DND-41 (cell line): ENCODE results near the gene C5AR2.
A peak's percentile ranks its signal among the peaks of the same experiment; 100 is the strongest.

Experiments used
- ATAC-seq: fragments of 200-7000 bp; cut with Tn5 transposase; 3 replicates; pipeline ENCODE4 v1.9.1; 2021; ENCODE audit warnings: low read depth; ENCODE audit not compliant: insufficient read depth
- DNase-seq: peaks from one replicate; pipeline ENCODE4 v3.0.0-alpha.2; 2020
- H2AFZ ChIP-seq: 2 replicates; pipeline ENCODE4 v1.6.0; 2012; ENCODE audit warnings: low read depth, low read length
- H3K27ac ChIP-seq: 2 replicates; pipeline ENCODE4 v1.5.1; 2012; ENCODE audit warnings: low read length, inconsistent platforms
- H3K27me3 ChIP-seq: fragments of 200-600 bp; sonication (generic); 2 replicates; pipeline ENCODE4 v1.6.0; 2012; ENCODE audit warnings: low read length, mild to moderate bottlenecking, inconsistent platforms; ENCODE audit not compliant: insufficient read depth, poor library complexity
- H3K36me3 ChIP-seq: 2 replicates; pipeline ENCODE4 v1.5.1; 2012; ENCODE audit warnings: low read length, inconsistent platforms; ENCODE audit not compliant: insufficient read depth
- H3K4me1 ChIP-seq: 2 replicates; pipeline ENCODE4 v1.5.1; 2012; ENCODE audit warnings: mild to moderate bottlenecking, low read length; ENCODE audit not compliant: insufficient read depth
- H3K4me2 ChIP-seq: 2 replicates; pipeline ENCODE4 v1.6.0; 2012; ENCODE audit warnings: mild to moderate bottlenecking, moderate library complexity, low read length, inconsistent platforms; ENCODE audit not compliant: insufficient read depth
- H3K4me3 ChIP-seq, 2 experiments: fragments of 200-600 bp in 1 of 2; shearing (Covaris generic) in 1 of 2; 2 replicates each; pipeline ENCODE4 v1.5.1; 2012 to 2016; ENCODE audit warnings: inconsistent platforms in 2 of 2, low read length in 2 of 2, mild to moderate bottlenecking in 2 of 2, low read depth in 1 of 2, moderate library complexity in 1 of 2
- H3K79me2 ChIP-seq: 2 replicates; pipeline ENCODE4 v1.6.0; 2012; ENCODE audit warnings: low read length, inconsistent platforms; ENCODE audit not compliant: insufficient read depth
- H3K9ac ChIP-seq: 2 replicates; pipeline ENCODE4 v1.6.0; 2012; ENCODE audit warnings: low read depth, mild to moderate bottlenecking, inconsistent platforms, low read length, moderate library complexity
- H3K9me3 ChIP-seq: 2 replicates; pipeline ENCODE4 v1.5.1; 2012; ENCODE audit warnings: low read length, moderate library complexity, mild to moderate bottlenecking, inconsistent platforms; ENCODE audit not compliant: insufficient read depth, severe bottlenecking
- H4K20me1 ChIP-seq: 2 replicates; pipeline ENCODE4 v1.6.0; 2012; ENCODE audit warnings: low read length; ENCODE audit not compliant: insufficient read depth
- EZH2 ChIP-seq: IDR thresholded peaks from 3 replicates; pipeline ENCODE4 v1.6.1; 2012; ENCODE audit warnings: borderline replicate concordance, low read depth, mild to moderate bottlenecking, moderate library complexity, low read length, inconsistent platforms; ENCODE audit not compliant: severe bottlenecking
- TF ChIP-seq, protein P1 (sequence below): IDR thresholded peaks from 2 replicates; pipeline ENCODE4 v1.5.1; 2012; ENCODE audit warnings: borderline replicate concordance, low read length, moderate library complexity, mild to moderate bottlenecking; ENCODE audit not compliant: poor library complexity, severe bottlenecking; ENCODE audit errors: extremely low read depth

C5AR2 gene

DNA sequence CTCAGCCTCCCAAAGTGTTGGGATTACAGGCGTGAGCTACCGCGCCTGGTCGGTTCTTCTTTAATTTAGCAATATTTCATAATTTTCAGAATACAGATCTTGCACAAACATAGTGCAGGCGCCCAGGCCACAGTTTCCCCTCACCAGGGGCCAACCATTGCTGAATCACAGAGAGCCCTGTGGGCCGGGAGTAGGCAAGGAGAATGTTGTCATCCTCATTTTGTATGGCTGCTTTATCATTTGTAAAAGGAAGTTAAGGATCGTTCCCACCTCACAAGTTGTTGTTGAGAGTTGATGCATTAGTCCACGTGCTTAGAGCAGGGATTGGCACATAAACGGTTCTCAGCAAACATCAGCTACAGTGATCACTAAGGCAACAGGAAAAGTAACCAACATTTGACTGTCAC, 57.2 kb downstream of the C5AR2 start:
- TF ChIP-seq, protein P1, sequence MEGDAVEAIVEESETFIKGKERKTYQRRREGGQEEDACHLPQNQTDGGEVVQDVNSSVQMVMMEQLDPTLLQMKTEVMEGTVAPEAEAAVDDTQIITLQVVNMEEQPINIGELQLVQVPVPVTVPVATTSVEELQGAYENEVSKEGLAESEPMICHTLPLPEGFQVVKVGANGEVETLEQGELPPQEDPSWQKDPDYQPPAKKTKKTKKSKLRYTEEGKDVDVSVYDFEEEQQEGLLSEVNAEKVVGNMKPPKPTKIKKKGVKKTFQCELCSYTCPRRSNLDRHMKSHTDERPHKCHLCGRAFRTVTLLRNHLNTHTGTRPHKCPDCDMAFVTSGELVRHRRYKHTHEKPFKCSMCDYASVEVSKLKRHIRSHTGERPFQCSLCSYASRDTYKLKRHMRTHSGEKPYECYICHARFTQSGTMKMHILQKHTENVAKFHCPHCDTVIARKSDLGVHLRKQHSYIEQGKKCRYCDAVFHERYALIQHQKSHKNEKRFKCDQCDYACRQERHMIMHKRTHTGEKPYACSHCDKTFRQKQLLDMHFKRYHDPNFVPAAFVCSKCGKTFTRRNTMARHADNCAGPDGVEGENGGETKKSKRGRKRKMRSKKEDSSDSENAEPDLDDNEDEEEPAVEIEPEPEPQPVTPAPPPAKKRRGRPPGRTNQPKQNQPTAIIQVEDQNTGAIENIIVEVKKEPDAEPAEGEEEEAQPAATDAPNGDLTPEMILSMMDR, result no peak
- no peak for TF ChIP-seq EZH2
- no peak overlapping the region for H3K4me3 ChIP-seq
- ATAC-seq (no peak), DNase-seq (no peak)
- H3K9me3 ChIP-seq, result no peaks in the 10 kb centered on the region
- H3K27ac ChIP-seq, result no peak overlapping the region
- H3K27me3 ChIP-seq, result no peaks in the 10 kb centered on the region
- H4K20me1 ChIP-seq, result no peaks in the 10 kb centered on the region
- H2AFZ ChIP-seq, result no peak overlapping the region
- H3K9ac ChIP-seq, result no peak overlapping the region
- no peaks in the 10 kb centered on the region for H3K4me1 ChIP-seq
- H3K36me3 ChIP-seq, result no peaks in the 10 kb centered on the region
- H3K79me2 ChIP-seq, result no peaks in the 10 kb centered on the region
- H3K4me2 ChIP-seq, result no peak overlapping the region

DNA sequence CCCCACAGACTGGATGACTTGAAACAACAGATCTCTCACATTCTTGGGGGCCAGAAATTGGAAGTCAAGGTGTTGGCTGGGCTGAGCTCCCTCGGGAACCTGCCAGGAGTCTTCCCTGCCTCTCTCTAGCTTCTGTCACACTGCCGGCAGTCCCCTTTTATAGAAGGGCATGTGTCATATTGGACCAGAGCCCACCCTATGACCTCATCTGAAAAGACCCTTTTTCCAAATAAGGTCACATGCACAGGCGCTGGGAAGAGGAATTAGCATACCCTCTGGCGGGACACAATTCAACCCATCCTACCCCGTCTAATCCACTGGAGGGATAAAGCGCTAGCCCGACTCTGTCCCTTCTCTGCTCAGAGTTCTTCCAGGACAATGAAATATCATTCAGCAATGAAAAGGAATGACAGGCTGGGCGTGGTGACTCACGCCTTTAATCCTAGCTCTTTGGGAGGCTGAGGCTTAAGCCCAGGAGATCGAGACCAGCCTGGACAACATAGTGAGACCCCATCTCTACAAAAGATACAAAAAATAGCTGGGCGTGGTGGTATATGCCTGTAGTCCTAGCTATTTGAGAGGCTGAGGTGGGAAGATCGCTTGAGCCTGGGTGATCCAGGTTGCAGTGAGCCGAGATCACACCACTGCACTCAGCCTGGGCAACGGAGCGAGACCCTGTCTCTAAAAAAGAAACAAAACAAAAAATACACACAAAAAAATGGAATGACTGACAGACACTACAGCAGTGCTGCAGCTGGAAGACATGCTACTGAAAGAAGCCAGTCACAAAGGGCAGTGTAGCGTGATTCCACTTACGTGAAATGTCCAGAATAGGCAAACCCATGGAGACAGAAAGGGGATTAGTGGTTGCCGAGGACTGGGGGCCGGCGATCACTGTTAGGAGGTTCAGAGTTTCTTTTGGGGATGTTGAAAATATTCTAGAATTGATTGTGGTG, 58.8 kb downstream of the C5AR2 start:
- ATAC-seq (no peak), DNase-seq (no peak)
- peaks cover 3% of the 10 kb centered on the region for H3K27me3 ChIP-seq
- no peak overlapping the region for H3K4me3 ChIP-seq
- no peaks in the 10 kb centered on the region for H4K20me1 ChIP-seq
- no peak overlapping the region for H3K27ac ChIP-seq
- H3K36me3 ChIP-seq, result no peaks in the 10 kb centered on the region
- no peaks in the 10 kb centered on the region for H3K79me2 ChIP-seq
- H3K9ac ChIP-seq, result no peak overlapping the region
- H3K9me3 ChIP-seq, result no peaks in the 10 kb centered on the region
- H3K4me1 ChIP-seq, result no peaks in the 10 kb centered on the region
- no peak for TF ChIP-seq EZH2
- TF ChIP-seq, protein P1, result no peak
- no peak overlapping the region for H2AFZ ChIP-seq
- H3K4me2 ChIP-seq, result no peak overlapping the region

DNA sequence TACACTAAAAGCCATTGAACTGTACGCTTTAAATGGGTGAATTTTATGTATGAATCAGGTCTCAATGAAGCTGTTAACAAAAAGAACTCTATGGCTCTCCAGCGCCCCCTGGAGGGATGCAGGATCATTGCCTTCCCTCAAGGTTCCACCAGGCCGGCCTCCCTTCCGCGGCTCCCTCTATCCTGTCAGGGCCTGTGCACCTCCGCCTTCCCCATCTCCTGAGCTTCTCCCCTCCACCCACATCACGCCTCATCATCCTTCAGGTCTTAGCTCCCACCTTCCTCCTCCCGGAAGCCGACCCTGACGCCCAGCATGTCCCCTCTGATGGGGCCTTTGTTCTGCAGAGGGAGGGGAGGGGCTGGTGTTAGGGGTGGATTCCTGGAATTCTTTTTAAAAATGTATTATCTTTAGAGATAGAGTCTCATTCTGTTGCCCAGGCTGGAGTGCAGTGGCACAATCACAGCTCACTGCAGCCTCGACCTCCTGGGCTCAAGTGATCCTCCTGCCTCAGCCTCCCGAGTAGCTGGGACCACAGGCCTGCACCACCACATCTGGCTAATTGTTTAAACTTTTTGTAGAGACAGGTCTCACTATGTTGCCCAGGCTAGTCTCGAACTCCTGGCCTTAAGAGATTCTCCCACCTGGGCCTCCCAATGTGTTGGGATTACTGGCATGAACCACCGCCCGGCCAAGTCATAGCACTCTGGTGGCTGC, 59.7 kb downstream of the C5AR2 start:
- TF ChIP-seq, protein P1, result peak; percentile 95
- no peak for TF ChIP-seq EZH2
- H3K4me2 ChIP-seq, result no peak overlapping the region
- peak; percentile 94 for ATAC-seq

More for the DNA sequence above, 59.7 kb downstream of the C5AR2 start:
- Histone ChIP-seq H4K20me1 (no peaks in the 10 kb centered on the region), H2AFZ (no peak overlapping the region), H3K4me1 (no peaks in the 10 kb centered on the region), H3K79me2 (no peaks in the 10 kb centered on the region), H3K27ac (no peak overlapping the region), H3K9ac (no peak overlapping the region), H3K4me3 (no peak overlapping the region), H3K36me3 (no peaks in the 10 kb centered on the region), H3K27me3 (peaks cover 3% of the 10 kb centered on the region), H3K9me3 (no peaks in the 10 kb centered on the region)
- peak; percentile 78 for DNase-seq
